ENCODE measurements around the gene AKR1B1. TPM values are rescaled to one million over a fixed set of nuclear protein-coding genes. Genes with fewer than 3 reads are reported as not detected.
A peak's percentile ranks its signal among the peaks of the same experiment; 100 is the strongest.

AKR1B1 gene
- total and polyA plus RNA-seq, 9 of the 15 experiments (the other 6 are each of a cell fraction or from before 2014, with no cell fraction given) = 2.0 to 10.6 (median 6.2) TPM

- TF ChIP-seq NR2C2 (CRISPR knock-in tag; IDR thresholded peaks at IDR 0.05) (no peak), NR2C2 (tag; IDR thresholded peaks at IDR 0.05) (peak; percentile 14; the same call in 1 of the 2 replicates), NFIX (CRISPR knock-in tag; IDR thresholded peaks at IDR 0.05; ENCODE audit: low read depth) (no peak), ZBTB5 (IDR thresholded peaks at IDR 0.05) (no peak), TAL1 (IDR thresholded peaks at IDR 0.05) (no peak), EZH2 (IDR thresholded peaks at IDR 0.05; ENCODE audit: borderline replicate concordance, low read depth, low read length) (no peak), SMAD2 (IDR thresholded peaks at IDR 0.05; ENCODE audit: low read depth, low read length) (no peak), POLR2B (IDR thresholded peaks at IDR 0.05; ENCODE audit: low read depth, partially characterized antibody) (no peak), RBM34 (IDR thresholded peaks at IDR 0.05; ENCODE audit: borderline replicate concordance, insufficient read depth, low read length) (no peak), MLLT1 (IDR thresholded peaks at IDR 0.05) (peak; percentile 37 to 48; a peak in 1 of 4 replicates), KLF13 (tag; IDR thresholded peaks at IDR 0.05; ENCODE audit: borderline replicate concordance, low read depth) (peak; percentile 34; the same call in 1 of the 2 replicates), RFX5 (IDR thresholded peaks at IDR 0.05; ENCODE audit: low read depth, low read length) (no peak), ARNT (IDR thresholded peaks at IDR 0.05) (peak in 1 of 2 experiments; percentile 32; a peak in 1 of 4 replicates), CHCHD3 (CRISPR knock-in tag; IDR thresholded peaks at IDR 0.05) (no peak), ETV5 (CRISPR knock-in tag; IDR thresholded peaks at IDR 0.05; ENCODE audit: low read depth) (no peak; the same call in 1 of the 2 replicates), HMGN3 (IDR thresholded peaks at IDR 0.05; ENCODE audit: borderline replicate concordance, extremely low read depth, insufficient read length, low read depth, low read length) (no peak), GTF2F1 (IDR thresholded peaks at IDR 0.05; ENCODE audit: low read depth, low read length) (no peak), ZNF507 (tag; conservative IDR thresholded peaks at IDR 0.05) (no peak), ETS2 (tag; IDR thresholded peaks at IDR 0.05; ENCODE audit: borderline replicate concordance, poor library complexity, severe bottlenecking) (no peak), SMAD3 (CRISPR knock-in tag; conservative IDR thresholded peaks at IDR 0.05) (0 out of 2 replicates have a peak, but pooled peaks have one; percentile 61)
Measured at GRCh38 chr7:134432296-134433152, 26.4 kb downstream of the AKR1B1 start (continued).
